Loucy (cell line): ENCODE data around the gene ELL2.

Experiments used
- CTCF ChIP-seq: fragments of 200-600 bp; sonication (generic); conservative IDR thresholded peaks from 2 replicates; pipeline ENCODE4 v1.5.1; 2014; ENCODE audit warnings: mild to moderate bottlenecking, antibody characterized with exemption, low read length
- EZH2phosphoT487 ChIP-seq: fragments of 200-600 bp; IDR thresholded peaks from 2 replicates; pipeline ENCODE4 v1.6.1; 2018; ENCODE audit warnings: antibody characterized with exemption, mild to moderate bottlenecking, moderate library complexity, borderline replicate concordance

GRCh38 chr5:95871146-95871806 lies 90.4 kb downstream of the ELL2 start:
- TF ChIP-seq CTCF (no peak), EZH2phosphoT487 (no peak)
